MM.1S (cell line): ENCODE measurements around the gene PTGER3.

Experiments used
- CTCF ChIP-seq: fragments of 300-600 bp; sonication (generic); IDR thresholded peaks from 2 replicates; pipeline ENCODE4 v1.5.1; 2016; ENCODE audit warnings: antibody characterized with exemption, low read length, mixed read lengths
- EZH2 ChIP-seq: fragments of 300-600 bp; sonication (generic); optimal IDR thresholded peaks from 2 replicates; pipeline ENCODE3; 2017; ENCODE audit warnings: low read depth, mild to moderate bottlenecking, antibody characterized with exemption, low read length, mixed read lengths
- EZH2phosphoT487 ChIP-seq: fragments of 300-600 bp; sonication (generic); IDR thresholded peaks from 2 replicates; pipeline ENCODE4 v1.6.1; 2018; ENCODE audit warnings: antibody characterized with exemption, low read length

GRCh38 chr1:70994753-70995268 is 52.8 kb downstream of the PTGER3 start:
- TF ChIP-seq CTCF (no peak), EZH2 (no peak), EZH2phosphoT487 (no peak)
